ENCODE data around the gene ACSS1. TPM values are rescaled to one million over a fixed set of nuclear protein-coding genes. Genes with fewer than 3 reads are reported as not detected.

Gene ACSS1
- total and polyA plus RNA-seq, 2 of the 8 experiments (the other 6 are each of a cell fraction or from before 2014, with no cell fraction given): 2.6 to 3.4 TPM

- Histone ChIP-seq H3K14ac (ENCODE audit: insufficient read length) (no peak overlapping the region), H3K56ac (replicated peaks; ENCODE audit: insufficient read length, low read depth, low read length) (no peak overlapping the region), H3K4me2 (ENCODE audit: insufficient read depth in 1 of 2, low read depth in 2 of 2, low read length in 2 of 2) (no peak overlapping the region), H4K91ac (replicated peaks; ENCODE audit: insufficient read length, low read length) (no peak overlapping the region), H3K4me3 (ENCODE audit: extremely low read depth in 1 of 4, insufficient read depth in 2 of 4, low read depth in 3 of 4, low read length in 4 of 4) (no peak overlapping the region), H3K79me1 (ENCODE audit: low read depth, low read length) (no peaks in the 10 kb centered on the region), H3K23me2 (ENCODE audit: low read depth, low read length) (no peaks in the 10 kb centered on the region), H3K27me3 (replicated peaks in 1 of 4; ENCODE audit: control insufficient read depth in 3 of 4, extremely low read depth in 1 of 4, insufficient read depth in 3 of 4, low read length in 3 of 4) (no peaks in the 10 kb centered on the region), H3K4me1 (replicated peaks in 1 of 4; ENCODE audit: control insufficient read depth in 3 of 4, insufficient read depth in 4 of 4, low read length in 3 of 4) (no peaks in the 10 kb centered on the region), H3K36me3 (ENCODE audit: control insufficient read depth in 2 of 4, insufficient read depth in 4 of 4, low read length in 3 of 4) (no peaks in the 10 kb centered on the region), H3K23ac (ENCODE audit: insufficient read length) (no peak overlapping the region), H2BK5ac (ENCODE audit: low read depth, low read length) (no peak overlapping the region), H4K20me1 (replicated peaks in 1 of 2; ENCODE audit: control insufficient read depth in 1 of 2, insufficient read depth in 2 of 2, low read length in 2 of 2) (no peaks in the 10 kb centered on the region), H3K18ac (ENCODE audit: extremely low read depth, low read length) (no peak overlapping the region), H2BK20ac (ENCODE audit: low read length) (no peak overlapping the region), H3K9me3 (ENCODE audit: insufficient read depth in 2 of 2, low read depth in 1 of 2, low read length in 1 of 2) (no peaks in the 10 kb centered on the region), H4K5ac (ENCODE audit: insufficient read length, low read depth, low read length) (no peak overlapping the region), H3K27ac (ENCODE audit: low read depth, low read length) (no peak overlapping the region), H2AFZ (ENCODE audit: low read length) (no peak overlapping the region), H2AK5ac (ENCODE audit: low read depth, low read length) (no peak overlapping the region), H2BK15ac (ENCODE audit: low read length) (no peak overlapping the region), H4K8ac (ENCODE audit: extremely low read depth, insufficient read depth, low read length) (no peak overlapping the region), H3K4ac (replicated peaks; ENCODE audit: insufficient read length, low read depth, low read length) (no peak overlapping the region), H3K79me2 (ENCODE audit: control insufficient read depth in 1 of 2, insufficient read depth in 2 of 2, low read length in 2 of 2) (no peaks in the 10 kb centered on the region), H2BK120ac (replicated peaks; ENCODE audit: low read depth, low read length) (no peak overlapping the region), H3K9ac (replicated peaks in 1 of 4; ENCODE audit: extremely low read depth in 1 of 4, low read depth in 3 of 4, low read length in 3 of 4) (no peak overlapping the region), H2BK12ac (ENCODE audit: low read depth, low read length) (no peak overlapping the region)
- WGBS, 2 experiments (ENCODE audit: extremely low coverage in 1 of 2, insufficient coverage in 1 of 2, insufficient read length in 1 of 2, insufficient replicate concordance in 2 of 2, low coverage in 1 of 2, low lambda C conversion rate in 2 of 2, missing lambda C conversion rate in 1 of 2): 67% methylated on average over 2 of the region's 2 CpGs; no CpG with 5 or more reads in 1 of the 2 experiments
- POLR2A ChIA-PET (ENCODE audit: partially characterized antibody): no interaction called here
- DNase-seq (ENCODE audit: low read depth in 1 of 2, low spot score in 2 of 2): no peak
- FAIRE-seq: no peak
- CTCF ChIA-PET (ENCODE audit: partially characterized antibody): no interaction called here
- TF ChIP-seq JUND (IDR thresholded peaks at IDR 0.05; ENCODE audit: low read length) (no peak), ATF2 (IDR thresholded peaks at IDR 0.05; ENCODE audit: low read length) (no peak), BACH1 (IDR thresholded peaks at IDR 0.05; ENCODE audit: low read length) (no peak), MAFK (IDR thresholded peaks at IDR 0.05; ENCODE audit: low read depth, low read length) (no peak), PHF8 (conservative IDR thresholded peaks at IDR 0.05; ENCODE audit: low read depth, low read length) (no peak), SRF (IDR thresholded peaks at IDR 0.05; ENCODE audit: low read depth, low read length) (no peak), TCF12 (IDR thresholded peaks at IDR 0.05; ENCODE audit: low read depth, low read length) (no peak), KDM4A (IDR thresholded peaks at IDR 0.05; ENCODE audit: low read depth, low read length, severe bottlenecking) (no peak), YY1 (IDR thresholded peaks at IDR 0.05; ENCODE audit: low read depth, low read length) (no peak), CHD1 (IDR thresholded peaks at IDR 0.05; ENCODE audit: low read depth, low read length) (no peak)
- TF ChIP-seq, protein P1, sequence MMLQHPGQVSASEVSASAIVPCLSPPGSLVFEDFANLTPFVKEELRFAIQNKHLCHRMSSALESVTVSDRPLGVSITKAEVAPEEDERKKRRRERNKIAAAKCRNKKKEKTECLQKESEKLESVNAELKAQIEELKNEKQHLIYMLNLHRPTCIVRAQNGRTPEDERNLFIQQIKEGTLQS (IDR thresholded peaks at IDR 0.05; ENCODE audit: insufficient read depth, low read depth, low read length): no peak
Observed at GRCh38 chr20:25097498-25097897, 39.6 kb upstream of the ACSS1 start.
